Upper lobe of left lung (tissue), 6 donors: ENCODE results near the gene FHOD3. TPM values are rescaled to one million over a fixed set of nuclear protein-coding genes. Genes with fewer than 3 reads are reported as not detected.
A peak's percentile ranks its signal among the peaks of the same experiment; 100 is the strongest.

Experiments
- ATAC-seq, 2 donors: fragments of 200-7000 bp; cut with Tn5 transposase; one replicate each; pipeline ENCODE4 v1.9.1; 2022; ENCODE audit warnings: mild to moderate bottlenecking in 2 of 2, moderate library complexity in 2 of 2; ENCODE audit not compliant: low FRiP score in 2 of 2
- DNase-seq, 2 donors: peaks; one replicate each; pipeline ENCODE4 v3.0.0-alpha.2; 2019 to 2020
- H3K27ac ChIP-seq, 4 donors: fragments of 200-600 bp; sonication (generic); one replicate each; pipeline ENCODE4 v1.5.1; 2016 to 2019
- H3K27me3 ChIP-seq, 4 donors: fragments of 200-600 bp; sonication (generic); one replicate each; pipeline ENCODE4 v1.5.1; 2017 to 2019
- H3K36me3 ChIP-seq, 4 donors: fragments of 200-600 bp; sonication (generic); one replicate each; pipeline ENCODE4 v1.5.1; 2016 to 2019
- H3K4me1 ChIP-seq, 4 donors: fragments of 200-600 bp; sonication (generic); one replicate each; pipeline ENCODE4 v1.5.1; 2018 to 2019
- H3K4me3 ChIP-seq, 4 donors: fragments of 200-600 bp; sonication (generic); one replicate each; pipeline ENCODE4 v1.5.1; 2017 to 2019; ENCODE audit warnings: mild to moderate bottlenecking in 2 of 4, moderate library complexity in 1 of 4
- H3K9me3 ChIP-seq, 4 donors: fragments of 200-600 bp; sonication (generic); one replicate each; pipeline ENCODE4 v1.5.1; 2018 to 2019
- CTCF ChIP-seq, 6 experiments: fragments of 450-650 bp in 4 of 6; fragments of 200-600 bp in 2 of 6; sonication (generic) in 2 of 6; IDR thresholded peaks; one replicate each; pipeline ENCODE4 v1.5.1; 2016 to 2019; ENCODE audit warnings: antibody characterized with exemption in 6 of 6
- EP300 ChIP-seq, 4 donors: sonication (generic); formaldehyde crosslinking; IDR thresholded peaks; one replicate each; pipeline ENCODE4 v1.5.1; 2017; ENCODE audit warnings: antibody characterized with exemption in 4 of 4, control low read depth in 2 of 4
- POLR2A ChIP-seq, 4 donors: fragments of 450-650 bp; IDR thresholded peaks; one replicate each; pipeline ENCODE4 v1.5.1; 2016 to 2017; ENCODE audit warnings: antibody characterized with exemption in 4 of 4, mild to moderate bottlenecking in 2 of 4
- POLR2AphosphoS5 ChIP-seq, 2 donors: sonication (generic); formaldehyde crosslinking; IDR thresholded peaks; one replicate each; pipeline ENCODE4 v1.5.1; 2017; ENCODE audit warnings: antibody characterized with exemption in 2 of 2
- whole genome bisulfite sequencing, 2 donors: methylation state at CpG; one replicate each; pipeline ENCODE4 v1.1.5; 2017 to 2018; 5-methylcytosine and 5-hydroxymethylcytosine counted together
- total RNA-seq, 6 donors: library from RNA; depleted of rRNA in 4 of 6; stranded (reverse); fragments of >200 nt in 4 of 6; gene quantifications; one replicate each; pipeline versions ENCODE4 v1.1.0 to v1.2.1, GENCODE V29; 2016 to 2021
- donor health status: DM: no; HTN: no; CAD: no; lungs with moderate emphysema.
- donor health status: DM: no; HTN: yes; CAD: no; lungs with severe emphysema.

FHOD3 gene
- total RNA-seq, 6 donors from 2014 or later = 0.40 to 4.8 (median 2.8) TPM

- no peak overlapping the region for H3K4me3 ChIP-seq
- H3K4me1 ChIP-seq = peaks cover 0 to 16% (median 4%) of the 10 kb centered on the region in 4 donors
- TF ChIP-seq EP300 (IDR thresholded peaks at IDR 0.05) (no peak), POLR2A (IDR thresholded peaks at IDR 0.05) (no peak), CTCF (IDR thresholded peaks at IDR 0.05) (peak; percentile 45 to 74 (median 64))
- ATAC-seq = peak; percentile 82 to 85
- H3K9me3 ChIP-seq = no peaks in the 10 kb centered on the region
- peaks cover 7 to 38% (median 13%) of the 10 kb centered on the region in 4 donors for H3K36me3 ChIP-seq
- peak in 1 of 2 donors; percentile 41 for DNase-seq
- 44 to 46% methylated on average over 6 of the region's 6 CpGs for WGBS, 2 donors
- H3K27me3 ChIP-seq = no peaks in the 10 kb centered on the region
- H3K27ac ChIP-seq = no peak overlapping the region
Measured at GRCh38 chr18:36809590-36810381, 512.3 kb downstream of the FHOD3 start.

- H3K9me3 ChIP-seq = no peaks in the 10 kb centered on the region
- peaks cover 0 to 23% (median 7%) of the 10 kb centered on the region in 4 donors for H3K36me3 ChIP-seq
- ATAC-seq (peak in 1 of 2 donors; percentile 67), DNase-seq (no peak)
- TF ChIP-seq CTCF (IDR thresholded peaks at IDR 0.05) (no peak), EP300 (IDR thresholded peaks at IDR 0.05) (no peak), POLR2AphosphoS5 (IDR thresholded peaks at IDR 0.05) (no peak), POLR2A (IDR thresholded peaks at IDR 0.05) (no peak)
- 73 to 79% methylated on average over 3 of the region's 3 CpGs for WGBS, 2 donors
- no peak overlapping the region for H3K4me3 ChIP-seq
- H3K27me3 ChIP-seq = no peaks in the 10 kb centered on the region
- H3K4me1 ChIP-seq = peaks cover 0 to 19% (median 4%) of the 10 kb centered on the region in 4 donors
- H3K27ac ChIP-seq = peak overlapping the region in 2 of 4 donors; percentile 30 to 36
Measured at GRCh38 chr18:36811430-36811829, 513.9 kb downstream of the FHOD3 start.

- H3K27me3 ChIP-seq = no peaks in the 10 kb centered on the region
- peak overlapping the region in 2 of 4 donors; percentile 30 to 36 for H3K27ac ChIP-seq
- DNase-seq (no peak), ATAC-seq (peak in 1 of 2 donors; percentile 23)
- no peaks in the 10 kb centered on the region for H3K9me3 ChIP-seq
- H3K4me1 ChIP-seq = peaks cover 0 to 19% (median 4%) of the 10 kb centered on the region in 4 donors
- no peak for TF ChIP-seq EP300 (IDR thresholded peaks at IDR 0.05)
- no peak overlapping the region for H3K4me3 ChIP-seq
- peaks cover 0 to 25% (median 6%) of the 10 kb centered on the region in 4 donors for H3K36me3 ChIP-seq
Measured at GRCh38 chr18:36811955-36812354, 514.4 kb downstream of the FHOD3 start.

- Histone ChIP-seq H3K36me3 (peaks cover under 1 to 25% (median 6%) of the 10 kb centered on the region in 4 donors), H3K4me3 (no peak overlapping the region), H3K9me3 (no peaks in the 10 kb centered on the region), H3K27ac (peak overlapping the region in 3 of 4 donors; percentile 4 to 39 (median 36)), H3K4me1 (peaks cover 0 to 19% (median 4%) of the 10 kb centered on the region in 4 donors), H3K27me3 (no peaks in the 10 kb centered on the region)
- WGBS, 2 donors = 83 to 86% methylated on average over 3 of the region's 3 CpGs
- DNase-seq (no peak), ATAC-seq (no peak)
- TF ChIP-seq POLR2A (IDR thresholded peaks at IDR 0.05) (no peak), CTCF (IDR thresholded peaks at IDR 0.05) (no peak), POLR2AphosphoS5 (IDR thresholded peaks at IDR 0.05) (peak in 1 of 2 donors; percentile 43), EP300 (IDR thresholded peaks at IDR 0.05) (peak in 1 of 4 donors; percentile 5)
Measured at GRCh38 chr18:36812678-36813077, 515.2 kb downstream of the FHOD3 start.

GRCh38 chr18:36813101-36813775 is 515.7 kb downstream of the FHOD3 start:
- H3K4me1 ChIP-seq = peaks cover 0 to 19% (median 4%) of the 10 kb centered on the region in 4 donors
- TF ChIP-seq CTCF (IDR thresholded peaks at IDR 0.05) (no peak), POLR2AphosphoS5 (IDR thresholded peaks at IDR 0.05) (no peak), EP300 (IDR thresholded peaks at IDR 0.05) (no peak), POLR2A (IDR thresholded peaks at IDR 0.05) (no peak)
- H3K27me3 ChIP-seq = no peaks in the 10 kb centered on the region
- H3K27ac ChIP-seq = peak overlapping the region in 2 of 4 donors; percentile 6 to 37
- ATAC-seq = no peak
- no peak overlapping the region for H3K4me3 ChIP-seq
- no peaks in the 10 kb centered on the region for H3K9me3 ChIP-seq
- peaks cover 3 to 29% (median 7%) of the 10 kb centered on the region in 4 donors for H3K36me3 ChIP-seq
- 73 to 79% methylated on average over 4 of the region's 4 CpGs for WGBS, 2 donors
- DNase-seq = no peak
